Progenitor cell of endocrine pancreas (in vitro differentiated cells): Measurements from ENCODE around the gene OLFML1. TPM values are rescaled to one million over a fixed set of nuclear protein-coding genes. Genes with fewer than 3 reads are reported as not detected.

Experiments used
- DNase-seq: peaks from one replicate; pipeline ENCODE4 v3.0.0; 2021; ENCODE audit warnings: low spot score; ENCODE audit not compliant: unreplicated experiment
- H3K27ac Mint-ChIP-seq: 2 replicates; pipeline ENCODE4 v1.8.0; 2021; ENCODE audit warnings: mild to moderate bottlenecking, moderate library complexity, mixed read lengths
- H3K27me3 Mint-ChIP-seq: 2 replicates; pipeline ENCODE4 v1.8.0; 2021; ENCODE audit warnings: mixed read lengths
- H3K36me3 Mint-ChIP-seq: 2 replicates; pipeline ENCODE4 v1.8.0; 2022; ENCODE audit warnings: mixed read lengths; ENCODE audit not compliant: insufficient read depth
- H3K4me1 Mint-ChIP-seq: 2 replicates; pipeline ENCODE4 v1.8.0; 2021; ENCODE audit warnings: low read depth, mixed read lengths
- H3K4me3 Mint-ChIP-seq: 2 replicates; pipeline ENCODE4 v1.8.0; 2021; ENCODE audit warnings: low read depth, mild to moderate bottlenecking, moderate library complexity, mixed read lengths
- H3K9me3 Mint-ChIP-seq: 2 replicates; pipeline ENCODE4 v1.8.0; 2021; ENCODE audit warnings: low read depth, mixed read lengths
- CTCF ChIP-seq: fragments of 200-600 bp; sonication (generic); IDR thresholded peaks from one replicate; pipeline ENCODE4 v1.5.0; 2021; ENCODE audit warnings: antibody characterized with exemption, mild to moderate bottlenecking; ENCODE audit not compliant: unreplicated experiment
- total RNA-seq: library from RNA; stranded (reverse); gene quantifications from 2 replicates; pipeline ENCODE4 v1.2.1, GENCODE V29; 2021

Gene OLFML1
- total RNA-seq, 1 donor from 2014 or later = not detected

GRCh38 chr11:7486781-7487140, 1.5 kb downstream of the OLFML1 start:
- Mint-ChIP-seq H3K4me3 (no peak overlapping the region), H3K9me3 (no peaks in the 10 kb centered on the region), H3K36me3 (no peaks in the 10 kb centered on the region), H3K4me1 (peaks cover 9% of the 10 kb centered on the region), H3K27me3 (no peaks in the 10 kb centered on the region), H3K27ac (no peak overlapping the region)
- TF ChIP-seq CTCF = no peak
- no peak for DNase-seq

DNA sequence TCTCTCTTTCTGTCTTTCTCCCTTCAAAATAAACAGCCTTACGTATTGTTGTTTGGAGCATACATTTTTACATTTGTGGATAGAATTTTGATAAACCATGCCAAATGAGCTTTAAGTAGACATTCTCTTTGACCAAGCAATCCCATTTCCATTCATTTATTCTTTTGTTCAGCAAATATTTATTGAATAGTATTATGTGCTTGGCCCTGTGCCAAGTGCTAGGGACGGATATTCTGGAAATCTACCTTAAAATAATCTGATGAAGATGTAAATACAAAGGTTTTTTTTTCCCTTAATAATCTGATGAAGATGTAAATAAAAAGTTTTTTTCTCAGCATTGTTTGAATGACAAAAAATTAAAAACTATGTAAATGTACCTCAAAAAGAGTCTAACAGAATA, 2.1 kb downstream of the OLFML1 start:
- no peak for TF ChIP-seq CTCF
- no peak overlapping the region for H3K4me3 Mint-ChIP-seq
- H3K36me3 Mint-ChIP-seq = no peaks in the 10 kb centered on the region
- DNase-seq = no peak
- no peaks in the 10 kb centered on the region for H3K9me3 Mint-ChIP-seq
- no peaks in the 10 kb centered on the region for H3K27me3 Mint-ChIP-seq
- no peak overlapping the region for H3K27ac Mint-ChIP-seq
- peaks cover 9% of the 10 kb centered on the region for H3K4me1 Mint-ChIP-seq

- Mint-ChIP-seq H3K27ac (no peak overlapping the region), H3K9me3 (no peaks in the 10 kb centered on the region), H3K4me3 (no peak overlapping the region), H3K36me3 (no peaks in the 10 kb centered on the region), H3K27me3 (no peaks in the 10 kb centered on the region), H3K4me1 (peaks cover 9% of the 10 kb centered on the region)
- no peak for TF ChIP-seq CTCF
- no peak for DNase-seq
Measured at GRCh38 chr11:7488681-7489080, 3.4 kb downstream of the OLFML1 start.

DNA sequence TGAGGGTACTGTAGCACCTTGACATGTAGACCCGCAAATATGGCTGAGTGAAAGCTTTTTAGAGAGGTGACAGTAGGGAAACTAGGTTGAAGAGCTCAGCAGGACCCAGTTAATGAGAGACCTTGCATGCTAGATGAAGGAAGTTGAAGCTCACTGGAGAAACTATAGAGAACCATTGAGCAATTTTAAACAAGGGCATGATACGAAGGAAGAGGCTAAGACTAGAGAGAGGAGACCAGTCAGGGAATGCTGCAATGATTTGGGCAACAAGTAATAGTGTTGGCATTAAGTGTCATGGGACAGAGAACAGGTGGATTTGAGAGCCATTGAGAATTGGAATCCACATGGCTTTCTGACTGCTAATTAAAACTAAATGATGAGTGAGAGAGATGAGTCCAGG, 4.1 kb downstream of the OLFML1 start:
- no peak for TF ChIP-seq CTCF
- Mint-ChIP-seq H3K4me3 (no peak overlapping the region), H3K9me3 (no peaks in the 10 kb centered on the region), H3K4me1 (peaks cover 13% of the 10 kb centered on the region), H3K27ac (no peak overlapping the region), H3K27me3 (no peaks in the 10 kb centered on the region), H3K36me3 (no peaks in the 10 kb centered on the region)
- DNase-seq = no peak

DNA sequence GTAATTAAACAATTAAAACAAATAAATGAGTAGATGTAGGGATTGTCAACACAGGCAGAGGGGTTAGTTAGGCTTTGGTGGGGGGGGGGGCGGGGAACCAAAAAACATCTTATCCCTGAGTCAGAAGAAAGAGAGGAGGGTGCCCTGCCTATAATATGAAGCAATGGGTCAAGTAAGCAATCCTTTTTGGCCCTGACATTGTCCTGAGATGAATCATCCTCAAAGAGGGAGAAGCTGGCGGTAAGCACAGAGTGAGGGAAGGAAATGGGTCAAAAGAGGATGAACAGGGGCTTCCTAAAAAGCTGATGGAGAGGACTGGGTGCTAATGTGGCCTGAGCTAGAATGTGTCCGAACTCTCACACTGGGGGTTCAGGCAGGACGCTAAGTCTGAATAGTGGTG, 4.7 kb downstream of the OLFML1 start:
- no peaks in the 10 kb centered on the region for H3K36me3 Mint-ChIP-seq
- no peak for TF ChIP-seq CTCF
- no peak overlapping the region for H3K4me3 Mint-ChIP-seq
- no peaks in the 10 kb centered on the region for H3K27me3 Mint-ChIP-seq
- no peaks in the 10 kb centered on the region for H3K9me3 Mint-ChIP-seq
- H3K27ac Mint-ChIP-seq = no peak overlapping the region
- peaks cover 14% of the 10 kb centered on the region for H3K4me1 Mint-ChIP-seq
- DNase-seq = no peak
